Fibroblast of skin of left biceps (primary cell): Measurements from ENCODE around the gene KLF6.

Experiments used
- DNase-seq, 2 experiments: peaks; one replicate each; pipeline ENCODE4 v3.0.0-alpha.2; 2013; ENCODE audit warnings: low read depth in 2 of 2

Gene KLF6

DNA sequence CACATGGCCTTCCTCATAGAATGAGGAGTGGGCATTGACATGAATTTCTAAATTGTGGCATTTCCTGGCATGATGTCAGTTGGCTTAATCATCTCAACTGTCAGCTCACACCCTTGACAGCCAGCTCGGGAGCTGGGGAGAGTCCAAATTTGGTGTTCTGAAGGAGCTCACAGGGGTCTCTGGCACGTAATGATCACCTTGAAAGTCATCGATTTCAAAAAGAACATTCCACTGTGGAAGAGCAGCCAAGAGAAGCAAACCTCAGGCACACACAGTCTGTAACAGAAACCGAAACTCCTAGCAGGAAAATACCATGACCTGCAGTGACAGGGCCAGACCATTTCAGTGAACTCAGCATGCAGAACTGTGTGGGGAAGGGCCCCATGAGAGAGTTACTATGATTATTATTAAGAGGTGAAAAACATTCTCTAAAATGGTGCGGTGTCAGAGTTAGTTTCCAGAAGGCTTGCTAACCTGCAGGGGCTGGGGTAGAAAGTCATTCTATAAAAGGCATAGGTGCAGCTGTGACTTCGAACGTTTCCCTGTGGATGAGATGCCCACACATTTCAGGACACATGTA lies 26.4 kb upstream of the KLF6 start:
- DNase-seq: no peak

DNA sequence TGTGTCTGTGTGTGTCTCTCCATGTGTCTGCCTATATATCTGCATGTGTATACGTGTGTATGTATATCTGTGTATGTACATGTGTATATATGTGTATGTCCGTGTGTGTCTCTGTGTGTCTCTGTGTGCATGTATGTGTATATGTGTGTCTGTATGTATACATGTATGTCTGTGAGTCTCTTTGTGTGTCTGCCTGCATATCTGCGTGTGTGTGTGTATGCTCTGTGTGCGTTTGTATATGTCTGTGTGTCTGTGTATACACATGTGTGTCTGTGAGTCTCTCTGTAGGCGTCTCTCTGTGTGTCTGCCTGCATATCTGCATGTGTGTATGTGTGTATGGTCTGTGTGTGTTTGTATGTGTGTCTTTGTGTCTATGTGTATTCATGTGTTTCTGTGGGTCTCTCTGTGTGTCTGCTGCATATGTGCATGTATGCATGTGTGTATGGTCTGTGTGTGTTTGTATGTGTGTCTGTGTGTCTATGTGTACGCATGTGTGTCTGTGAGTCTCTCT lies 23.7 kb upstream of the KLF6 start:
- DNase-seq: no peak

DNA sequence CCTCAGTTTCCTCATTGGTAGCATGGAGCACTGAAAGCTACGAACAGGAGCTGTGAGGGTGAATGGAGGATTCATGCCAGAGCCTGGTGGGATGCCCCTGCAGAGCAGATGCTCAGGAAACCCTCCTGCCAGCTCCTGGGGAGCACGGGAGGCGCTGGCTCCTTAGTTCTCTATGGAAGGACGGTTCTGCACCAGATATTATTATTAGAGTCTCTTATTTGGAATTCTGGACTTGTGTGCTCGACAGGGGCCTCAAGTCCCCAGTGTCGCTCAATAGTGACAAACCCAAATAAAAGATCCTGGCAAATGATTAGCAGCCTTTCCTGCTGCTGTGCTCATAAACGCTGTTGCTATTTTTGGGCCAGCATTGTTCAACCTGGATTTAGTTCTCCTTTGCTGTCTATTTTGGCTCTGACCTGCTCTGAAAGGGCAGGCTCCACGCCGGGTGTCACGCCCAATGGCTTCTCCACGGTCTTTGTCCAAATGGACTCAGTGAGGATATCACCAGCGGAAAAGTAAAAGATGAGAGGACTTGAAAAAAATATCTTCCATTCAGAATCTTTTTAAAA lies 23.0 kb upstream of the KLF6 start:
- no peak for DNase-seq

- DNase-seq: no peak
Observed at GRCh38 chr10:3807211-3807927, 22.4 kb upstream of the KLF6 start.

DNA sequence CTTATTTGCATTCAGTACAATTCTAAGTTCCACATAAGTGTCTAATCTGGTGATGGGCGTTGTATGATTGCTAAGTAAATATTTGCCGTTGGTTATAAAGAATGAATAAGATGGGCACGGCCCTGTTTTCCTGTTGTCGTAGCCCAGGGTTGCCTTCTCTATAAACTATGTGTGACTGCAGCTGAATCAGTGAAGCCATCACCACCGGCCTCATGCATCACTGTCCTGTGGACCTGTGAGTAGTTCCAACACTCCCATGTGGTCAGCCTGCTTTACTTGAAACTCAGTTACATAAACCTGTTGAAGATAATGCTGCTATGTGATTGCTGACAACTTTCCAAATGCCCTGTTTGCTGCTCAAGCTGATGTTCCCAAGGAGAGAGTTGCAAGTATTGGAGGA lies 21.6 kb upstream of the KLF6 start:
- no peak for DNase-seq

DNA sequence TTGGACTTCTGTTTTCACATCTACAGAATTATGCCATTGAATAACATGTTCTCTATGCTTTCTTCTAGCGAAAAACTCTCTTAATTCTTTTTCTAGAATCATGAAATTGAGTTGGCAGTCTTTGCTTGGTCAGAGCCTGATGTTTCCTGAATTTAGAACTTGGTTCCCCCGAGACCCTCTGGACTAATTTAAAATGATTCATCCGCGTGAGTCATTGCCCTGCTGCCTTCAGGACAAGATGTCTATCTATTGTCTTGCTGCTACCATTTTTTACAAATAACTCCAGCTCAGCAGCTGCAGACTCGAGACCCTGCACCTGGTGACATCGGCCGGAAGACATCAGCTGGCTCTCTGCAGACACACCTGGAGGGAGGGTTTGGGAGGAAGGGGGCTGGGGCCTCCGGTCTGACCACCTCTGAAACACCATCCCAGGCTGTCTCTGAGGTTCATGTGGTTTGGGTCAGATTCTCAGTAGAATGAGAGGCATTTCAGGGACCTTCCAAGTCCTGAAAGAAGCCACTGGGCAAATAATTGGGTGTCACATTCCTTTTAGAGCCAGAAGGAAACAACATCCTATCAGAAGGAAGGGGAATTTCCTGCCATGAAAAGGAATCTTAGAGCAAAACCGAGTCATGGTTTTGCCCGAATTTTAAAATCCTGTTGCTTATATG lies 20.9 kb upstream of the KLF6 start:
- peak in 1 of 2 experiments; percentile 75 for DNase-seq

GRCh38 chr10:3805201-3805790 lies 20.3 kb upstream of the KLF6 start:
- no peak for DNase-seq

DNA sequence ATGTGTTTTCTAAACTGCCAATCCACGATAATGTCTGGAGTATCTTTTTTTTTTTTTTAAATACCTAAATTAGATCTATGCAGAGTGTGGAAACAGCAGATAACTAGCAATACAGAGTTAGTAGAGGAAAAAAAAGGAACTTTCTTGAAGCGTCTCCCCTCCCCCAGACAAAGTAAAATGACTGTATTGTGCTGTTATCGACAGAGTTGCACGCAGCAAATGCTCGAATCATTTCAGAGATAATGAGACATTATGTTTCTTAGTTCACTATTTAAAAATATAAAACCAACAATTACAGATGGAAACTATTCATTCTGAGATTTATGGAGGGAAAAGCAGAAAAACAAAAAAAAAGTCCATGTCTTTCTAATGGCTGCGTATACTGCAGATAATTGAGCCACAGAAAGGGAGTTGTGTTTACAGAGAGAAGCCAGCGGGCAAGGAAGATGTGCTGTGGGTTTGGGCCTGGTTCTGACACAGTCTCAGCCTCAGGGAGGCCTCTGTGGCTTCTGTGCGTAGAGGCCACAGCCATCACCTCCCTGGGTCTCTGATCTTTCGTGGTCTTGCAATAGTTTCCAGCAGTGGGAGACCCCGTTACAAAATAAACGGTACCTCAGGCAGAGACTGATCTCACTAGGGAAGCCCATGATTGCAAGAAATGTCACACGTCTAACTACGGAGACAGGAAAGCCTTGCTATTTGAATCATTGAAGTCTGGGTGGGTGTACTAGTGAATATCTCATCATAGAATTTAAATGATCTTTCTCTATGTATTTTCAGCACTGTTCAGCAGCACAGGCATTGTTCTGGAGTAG lies 19.1 kb upstream of the KLF6 start:
- DNase-seq: no peak

DNA sequence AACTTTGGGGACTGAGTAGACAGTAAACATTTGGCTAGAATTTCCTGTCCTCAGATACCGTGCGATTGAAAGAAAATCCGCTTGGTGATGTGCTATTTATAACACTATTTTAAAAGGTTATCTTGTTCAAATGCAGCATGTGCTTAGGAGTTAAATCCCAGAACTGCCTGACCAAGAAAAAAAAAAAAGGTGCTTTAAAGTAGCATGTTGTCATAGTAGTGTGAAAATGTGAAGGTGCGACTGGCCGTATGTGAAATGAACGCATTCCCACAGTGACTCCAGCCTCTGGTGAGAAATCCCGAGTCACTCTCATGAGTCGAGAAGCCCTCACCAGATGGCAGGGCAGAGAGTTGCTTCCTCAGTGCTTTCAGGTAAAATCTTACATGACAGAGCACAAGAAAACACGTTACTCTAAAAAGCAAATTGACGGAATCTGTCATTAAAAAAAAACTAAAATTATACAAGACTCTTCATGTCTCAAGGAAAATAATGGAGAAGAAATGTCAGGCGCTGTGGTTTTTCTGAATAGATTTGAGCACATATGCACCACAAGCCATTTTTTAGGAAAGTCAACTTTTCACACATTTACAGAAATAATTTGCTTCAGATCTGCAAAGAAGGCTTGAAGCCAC lies 18.4 kb upstream of the KLF6 start:
- no peak for DNase-seq

DNA sequence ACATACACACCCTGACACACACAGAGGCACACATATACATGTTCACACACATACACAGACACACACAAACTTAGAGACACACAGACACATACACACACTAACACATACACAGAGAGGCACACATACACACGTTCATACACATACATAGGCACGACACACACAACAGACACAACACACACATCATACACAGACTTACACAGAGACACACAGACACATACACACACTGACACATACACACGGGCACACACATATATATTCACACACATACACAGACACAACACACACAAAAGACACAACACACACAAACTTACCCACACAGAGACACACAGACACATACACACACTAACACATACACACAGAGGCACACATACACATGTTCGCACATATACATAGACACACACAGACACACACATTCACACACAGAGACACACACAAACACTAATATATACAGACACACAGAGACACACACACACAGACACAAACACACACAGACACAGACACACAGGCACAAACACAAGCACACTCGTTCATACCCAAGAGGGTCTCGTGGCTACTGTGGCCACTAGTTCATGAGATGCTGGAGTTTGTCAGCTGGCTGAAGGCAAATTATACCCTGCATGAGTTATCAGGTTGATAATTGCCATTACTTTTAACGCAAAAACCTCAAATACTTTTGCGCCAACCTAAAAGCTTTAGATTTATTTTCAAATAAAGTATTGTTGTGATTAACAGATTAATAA lies 17.7 kb upstream of the KLF6 start:
- no peak for DNase-seq

DNA sequence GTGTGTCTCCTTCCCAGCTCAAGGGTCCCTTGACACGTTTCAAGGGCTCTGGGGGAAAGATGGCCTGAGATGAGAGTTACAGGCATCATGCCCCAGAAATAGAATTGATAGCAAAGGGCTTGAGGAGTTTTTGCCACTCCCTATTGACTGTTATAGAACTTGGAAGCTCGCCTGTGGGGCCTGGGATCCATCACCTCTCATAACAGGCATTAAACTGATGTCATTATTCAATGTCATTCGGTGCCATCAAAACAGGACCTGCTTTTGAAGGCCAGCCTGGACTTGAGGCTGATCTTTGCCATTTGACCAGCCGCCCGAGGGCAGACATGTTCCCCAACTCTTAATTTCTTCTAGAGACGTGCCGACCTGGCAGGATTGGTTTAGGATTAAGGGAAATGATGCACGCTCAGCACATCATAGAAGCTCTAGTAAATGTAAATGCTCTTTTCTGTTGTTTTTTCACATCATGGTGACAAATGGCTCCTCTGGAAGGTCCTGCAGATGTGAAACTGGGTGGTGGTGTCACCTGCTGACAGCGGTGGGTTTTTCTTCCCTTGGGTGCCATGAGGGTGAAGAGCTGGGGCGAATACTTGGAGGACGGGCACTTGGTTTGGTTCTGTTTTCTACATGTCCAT lies 16.7 kb upstream of the KLF6 start:
- no peak for DNase-seq

DNA sequence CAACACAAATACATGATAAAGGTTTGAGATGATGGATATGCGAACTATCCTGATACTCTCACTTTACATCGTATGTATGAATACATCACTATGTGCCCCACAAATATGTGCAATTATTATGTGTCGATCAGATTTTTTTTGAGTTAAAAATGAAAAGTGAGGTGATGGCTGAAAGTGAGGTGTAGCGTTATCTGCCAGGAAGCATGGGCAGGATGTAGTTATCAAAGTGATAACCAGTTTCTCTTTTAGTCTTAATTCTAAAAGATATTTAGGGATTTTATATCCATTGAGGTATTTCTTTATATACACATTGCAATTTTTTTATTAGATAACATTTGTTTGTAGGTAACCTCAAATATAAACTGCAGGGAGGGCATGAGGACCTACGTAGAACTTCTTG lies 15.6 kb upstream of the KLF6 start:
- DNase-seq: no peak

DNA sequence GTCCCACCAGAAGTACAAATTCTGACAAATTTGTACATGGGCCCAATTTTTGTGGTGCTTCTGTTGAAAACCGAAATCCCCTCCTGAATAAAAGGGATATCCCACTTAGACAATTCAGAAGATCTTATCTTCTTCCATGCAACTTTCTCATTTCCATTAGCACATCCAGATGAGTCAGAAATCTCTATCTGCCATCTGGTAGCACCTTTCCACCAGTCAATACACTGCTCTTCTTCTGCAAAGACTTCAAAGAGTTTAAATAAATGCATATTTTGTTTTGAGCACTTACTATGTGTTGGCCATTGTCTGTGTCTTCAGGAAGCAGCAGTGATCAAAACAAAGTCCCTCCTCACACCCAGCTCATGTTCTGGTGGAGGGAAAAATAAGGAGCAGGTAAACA lies 12.7 kb upstream of the KLF6 start:
- no peak for DNase-seq

GRCh38 chr10:3793553-3793952 lies 8.5 kb upstream of the KLF6 start:
- DNase-seq: no peak

- no peak for DNase-seq
Observed at GRCh38 chr10:3792710-3793219, 7.8 kb upstream of the KLF6 start.

DNA sequence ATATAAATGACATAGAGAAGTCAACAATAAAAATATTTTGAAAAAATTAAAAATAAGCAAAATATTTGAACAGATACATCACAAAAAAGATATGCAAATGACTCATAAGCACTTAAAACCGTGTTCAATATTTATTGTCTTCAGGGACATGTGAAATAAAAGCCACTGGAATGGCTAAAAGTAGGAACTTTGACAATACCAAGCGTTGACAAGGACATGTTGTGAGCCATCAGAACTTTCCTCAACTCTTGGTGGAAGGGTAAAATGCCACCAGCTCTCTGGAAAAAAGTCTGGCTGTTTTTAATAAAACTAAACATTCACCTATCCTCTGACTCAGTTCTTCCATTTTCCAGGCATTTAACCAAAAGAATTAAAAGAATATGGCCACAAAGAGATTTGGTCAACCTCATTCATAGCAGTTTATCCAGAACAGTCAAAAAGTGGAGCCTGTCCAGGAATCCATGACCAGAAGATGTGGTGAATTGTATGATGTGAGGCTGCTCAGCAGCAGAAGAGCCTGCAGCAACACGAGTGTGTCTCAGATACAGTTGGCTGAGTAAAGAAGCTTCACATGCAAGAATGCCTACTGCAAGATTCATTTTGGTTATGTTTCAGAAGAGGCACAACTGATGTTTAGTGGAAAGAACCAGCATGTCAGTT lies 7.1 kb upstream of the KLF6 start:
- peak in 1 of 2 experiments; percentile 73 for DNase-seq

DNA sequence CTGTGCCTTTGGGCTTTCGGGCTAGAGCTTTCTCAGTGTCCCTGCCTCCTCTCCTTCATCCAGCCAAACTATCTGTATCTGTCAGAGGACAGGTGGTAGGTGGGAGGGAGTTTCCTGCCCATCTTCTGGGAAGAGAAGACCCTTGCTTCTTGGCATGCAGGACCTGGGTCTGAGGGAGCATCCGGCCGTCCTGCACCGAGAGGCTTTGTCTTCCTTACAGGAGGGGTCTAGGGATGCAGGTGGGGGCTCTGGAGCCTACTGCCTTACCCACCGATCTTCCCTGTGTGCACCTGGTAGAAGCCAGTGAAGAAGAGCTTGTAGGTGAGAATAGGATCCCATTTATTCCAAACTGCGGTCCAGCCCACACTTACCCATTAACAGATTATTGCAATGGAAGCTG lies 5.8 kb upstream of the KLF6 start:
- no peak for DNase-seq

DNA sequence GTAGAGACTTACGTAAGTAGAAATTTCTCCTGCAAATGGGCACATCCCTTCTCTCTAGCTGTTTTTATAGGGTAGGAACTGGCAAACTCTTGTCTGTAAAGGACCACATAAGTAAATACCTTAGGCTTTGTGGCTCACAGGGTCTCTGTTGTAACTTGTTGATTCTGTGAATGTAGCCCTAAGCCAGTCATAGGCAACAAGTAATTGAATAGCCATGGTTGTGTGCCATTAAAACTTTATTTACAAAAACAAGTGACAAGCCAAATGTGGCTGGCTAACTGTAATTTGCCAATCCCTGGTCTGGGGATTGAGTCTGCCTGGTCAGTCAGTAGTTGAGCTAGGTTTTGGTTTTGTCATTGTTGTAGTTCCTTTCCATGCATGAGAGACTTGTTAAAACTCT lies 5.3 kb upstream of the KLF6 start:
- no peak for DNase-seq

DNA sequence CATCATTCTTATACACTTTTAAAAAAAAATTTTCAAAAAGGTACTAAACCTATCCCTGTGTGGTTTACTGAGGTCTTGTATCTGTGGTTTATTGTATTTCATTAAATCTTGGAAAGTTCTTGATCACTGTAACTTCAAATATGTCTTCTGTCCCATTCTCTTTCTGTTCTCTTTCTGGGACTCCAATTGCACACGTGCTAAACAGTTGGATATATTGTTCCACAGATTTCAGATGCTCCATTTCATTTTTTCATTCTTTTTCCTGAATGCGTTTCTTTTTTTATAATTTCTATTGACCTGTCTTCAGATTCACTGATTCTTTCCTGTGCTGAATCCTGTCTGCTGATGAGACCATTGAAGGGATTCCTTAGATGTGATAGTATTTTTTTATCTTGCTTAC lies 4.6 kb upstream of the KLF6 start:
- no peak for DNase-seq
